Transverse colon (tissue), 3 donors: Measurements from ENCODE around the gene MSH5.

Experiments used
- EP300 ChIP-seq: sonication (generic); formaldehyde crosslinking; IDR thresholded peaks from one replicate; pipeline ENCODE4 v1.6.1; 2017; ENCODE audit warnings: antibody characterized with exemption, low read depth
- POLR2A ChIP-seq: fragments of 450-650 bp; IDR thresholded peaks from one replicate; pipeline ENCODE4 v1.6.1; 2016; ENCODE audit warnings: antibody characterized with exemption, mild to moderate bottlenecking, moderate library complexity
- TF ChIP-seq, protein P1 (sequence below), 5 experiments: fragments of 200-600 bp in 3 of 5; fragments of 450-650 bp in 2 of 5; sonication (generic) in 3 of 5; IDR thresholded peaks; 1 replicate in 2 of 5; 2 replicates in 3 of 5; pipeline ENCODE4 v1.5.1; 2016 to 2017; ENCODE audit warnings: antibody characterized with exemption in 5 of 5, inconsistent platforms in 3 of 5, mild to moderate bottlenecking in 2 of 5, moderate library complexity in 1 of 5

DNA sequence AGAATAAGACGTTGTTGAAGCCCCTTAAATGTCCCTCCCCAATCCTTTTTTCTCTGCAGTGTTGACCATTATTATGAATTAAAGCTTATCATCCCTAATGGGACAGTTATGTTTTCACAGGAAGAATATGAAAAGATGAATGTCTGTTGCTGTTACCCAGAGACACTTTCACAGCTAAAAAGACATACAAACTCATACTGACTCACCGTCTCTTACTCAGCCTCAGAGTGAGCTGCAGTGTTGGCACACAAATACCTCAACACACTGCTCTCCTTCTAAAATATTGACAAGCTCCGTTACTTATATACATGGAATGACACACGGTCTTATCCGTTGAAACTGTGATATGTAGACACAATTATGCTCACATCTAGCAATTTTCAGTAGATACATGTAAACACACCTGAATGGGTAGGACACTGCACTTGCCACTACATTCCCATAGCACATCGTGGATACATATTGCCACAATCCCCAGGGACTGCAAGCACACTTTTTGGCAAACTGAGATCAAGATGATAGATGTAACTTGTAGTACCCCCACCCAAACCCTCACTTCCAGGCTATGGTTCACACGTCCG, 13.0 kb downstream of the MSH5 start:
- no peak for TF ChIP-seq EP300
- TF ChIP-seq, protein P1, sequence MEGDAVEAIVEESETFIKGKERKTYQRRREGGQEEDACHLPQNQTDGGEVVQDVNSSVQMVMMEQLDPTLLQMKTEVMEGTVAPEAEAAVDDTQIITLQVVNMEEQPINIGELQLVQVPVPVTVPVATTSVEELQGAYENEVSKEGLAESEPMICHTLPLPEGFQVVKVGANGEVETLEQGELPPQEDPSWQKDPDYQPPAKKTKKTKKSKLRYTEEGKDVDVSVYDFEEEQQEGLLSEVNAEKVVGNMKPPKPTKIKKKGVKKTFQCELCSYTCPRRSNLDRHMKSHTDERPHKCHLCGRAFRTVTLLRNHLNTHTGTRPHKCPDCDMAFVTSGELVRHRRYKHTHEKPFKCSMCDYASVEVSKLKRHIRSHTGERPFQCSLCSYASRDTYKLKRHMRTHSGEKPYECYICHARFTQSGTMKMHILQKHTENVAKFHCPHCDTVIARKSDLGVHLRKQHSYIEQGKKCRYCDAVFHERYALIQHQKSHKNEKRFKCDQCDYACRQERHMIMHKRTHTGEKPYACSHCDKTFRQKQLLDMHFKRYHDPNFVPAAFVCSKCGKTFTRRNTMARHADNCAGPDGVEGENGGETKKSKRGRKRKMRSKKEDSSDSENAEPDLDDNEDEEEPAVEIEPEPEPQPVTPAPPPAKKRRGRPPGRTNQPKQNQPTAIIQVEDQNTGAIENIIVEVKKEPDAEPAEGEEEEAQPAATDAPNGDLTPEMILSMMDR (IDR thresholded peaks at IDR 0.05), result no peak
- no peak for TF ChIP-seq POLR2A
